ENCODE data around the gene ABLIM1.

- no peak for TF ChIP-seq CTCF (IDR thresholded peaks at IDR 0.05; ENCODE audit: insufficient read depth, low read depth, low read length)
- TF ChIP-seq EZH2 (IDR thresholded peaks at IDR 0.05; ENCODE audit: insufficient read depth, low read length): no peak
These were observed 25.0 kb downstream of the ABLIM1 start for GRCh38 chr10:114632869-114633715.
